Raji (cell line): ENCODE measurements around the gene FSCN2.

Experiments
- POLR2A ChIP-seq: IDR thresholded peaks from 2 replicates; pipeline ENCODE4 v1.6.1; 2011; ENCODE audit warnings: low read depth, low read length, control low read depth; ENCODE audit not compliant: insufficient read depth

Gene FSCN2

DNA sequence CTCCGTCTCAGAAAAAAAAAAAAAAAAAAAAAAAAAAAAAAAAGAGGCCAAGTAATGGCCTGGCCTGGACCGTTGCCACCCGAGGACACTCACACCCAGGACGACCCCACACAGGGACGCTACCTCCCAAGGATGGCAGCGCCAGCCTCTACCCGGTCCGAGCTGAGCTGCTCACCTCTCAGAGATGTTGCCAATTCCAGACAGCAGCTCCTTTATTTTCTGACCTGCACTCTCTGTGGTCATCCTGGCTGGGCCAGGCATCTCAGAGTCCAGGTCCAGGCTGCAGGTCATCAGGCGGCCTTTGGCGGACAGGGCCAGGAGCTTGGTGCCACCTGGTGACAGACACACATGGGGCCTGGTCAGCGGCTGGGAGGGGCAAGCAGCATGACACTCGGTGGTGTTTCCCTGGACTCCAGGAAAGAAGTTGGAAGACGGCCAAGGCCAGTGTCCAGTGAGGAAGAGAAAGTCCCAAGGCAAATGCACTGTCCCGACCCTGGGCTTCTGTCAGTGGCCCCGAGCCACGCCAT is 20.9 kb downstream of the FSCN2 start:
- no peak for TF ChIP-seq POLR2A

DNA sequence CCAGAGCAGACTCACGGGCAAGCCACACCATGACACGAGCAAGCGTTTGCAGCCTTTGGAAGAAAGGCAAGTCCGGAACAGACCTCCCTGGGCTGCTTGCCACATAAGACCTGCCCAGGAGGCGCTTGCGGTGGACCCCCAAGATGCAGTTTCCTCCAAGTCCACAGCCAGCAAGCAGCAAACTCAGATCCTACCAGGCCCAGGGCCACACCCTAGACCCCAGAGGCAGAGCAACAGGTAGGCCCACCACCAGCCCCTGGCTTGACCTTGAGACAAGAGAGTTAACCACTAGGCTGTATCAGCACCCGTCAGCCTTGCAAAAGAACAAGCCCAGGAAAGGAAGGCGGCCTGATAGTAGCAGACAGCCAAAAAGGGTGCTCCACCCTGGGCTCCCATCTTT is 21.6 kb downstream of the FSCN2 start:
- TF ChIP-seq POLR2A = no peak

DNA sequence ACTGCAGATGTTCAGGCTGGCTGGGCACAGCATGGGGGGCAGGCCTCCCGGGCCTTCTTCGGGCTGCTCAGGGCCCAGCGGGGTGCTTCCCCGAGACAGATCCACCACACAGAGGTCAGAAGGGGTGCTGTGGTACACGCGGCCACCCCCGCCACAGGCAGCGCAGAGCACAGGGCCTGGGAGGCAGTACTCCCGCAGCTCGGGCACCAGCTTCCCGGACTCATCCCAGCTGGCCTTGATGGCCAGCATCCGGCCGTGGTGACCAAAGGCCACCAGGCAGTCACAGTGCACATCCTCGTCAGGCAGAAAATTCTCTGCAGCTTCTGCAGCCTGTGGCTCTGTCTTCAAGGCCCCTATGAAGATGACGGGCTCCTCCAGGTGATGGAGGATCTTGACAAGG is 22.1 kb downstream of the FSCN2 start:
- no peak for TF ChIP-seq POLR2A

DNA sequence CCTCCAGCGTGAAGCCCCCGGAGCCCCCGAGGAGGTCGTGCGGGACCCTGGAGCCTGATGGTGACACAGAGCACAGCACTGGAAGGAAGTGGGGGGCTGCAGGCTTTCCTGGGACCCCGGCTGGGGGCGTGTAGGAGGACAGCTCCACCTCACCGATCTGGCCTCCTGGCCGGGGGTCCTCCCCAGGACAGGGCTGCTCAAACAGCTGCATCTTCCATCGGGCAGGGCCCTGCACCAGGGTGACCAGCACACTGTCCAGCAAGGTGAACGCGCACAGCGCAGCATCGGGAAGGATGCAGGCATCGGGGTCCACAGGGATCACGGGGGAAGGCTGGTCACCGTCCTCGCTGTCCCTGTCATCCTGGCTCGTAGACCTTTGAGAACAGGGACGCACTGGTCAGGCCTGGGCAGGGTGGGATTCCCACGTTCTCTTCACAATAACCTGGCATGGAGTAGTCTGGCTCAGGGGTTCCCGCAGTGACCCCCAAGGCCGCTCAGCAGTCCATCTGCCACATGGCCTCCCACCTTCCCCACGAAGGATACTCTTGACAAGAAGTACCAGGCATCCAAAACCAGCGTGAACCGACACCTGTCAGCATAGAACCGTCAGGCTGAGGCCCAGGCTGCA is 22.8 kb downstream of the FSCN2 start:
- no peak for TF ChIP-seq POLR2A

DNA sequence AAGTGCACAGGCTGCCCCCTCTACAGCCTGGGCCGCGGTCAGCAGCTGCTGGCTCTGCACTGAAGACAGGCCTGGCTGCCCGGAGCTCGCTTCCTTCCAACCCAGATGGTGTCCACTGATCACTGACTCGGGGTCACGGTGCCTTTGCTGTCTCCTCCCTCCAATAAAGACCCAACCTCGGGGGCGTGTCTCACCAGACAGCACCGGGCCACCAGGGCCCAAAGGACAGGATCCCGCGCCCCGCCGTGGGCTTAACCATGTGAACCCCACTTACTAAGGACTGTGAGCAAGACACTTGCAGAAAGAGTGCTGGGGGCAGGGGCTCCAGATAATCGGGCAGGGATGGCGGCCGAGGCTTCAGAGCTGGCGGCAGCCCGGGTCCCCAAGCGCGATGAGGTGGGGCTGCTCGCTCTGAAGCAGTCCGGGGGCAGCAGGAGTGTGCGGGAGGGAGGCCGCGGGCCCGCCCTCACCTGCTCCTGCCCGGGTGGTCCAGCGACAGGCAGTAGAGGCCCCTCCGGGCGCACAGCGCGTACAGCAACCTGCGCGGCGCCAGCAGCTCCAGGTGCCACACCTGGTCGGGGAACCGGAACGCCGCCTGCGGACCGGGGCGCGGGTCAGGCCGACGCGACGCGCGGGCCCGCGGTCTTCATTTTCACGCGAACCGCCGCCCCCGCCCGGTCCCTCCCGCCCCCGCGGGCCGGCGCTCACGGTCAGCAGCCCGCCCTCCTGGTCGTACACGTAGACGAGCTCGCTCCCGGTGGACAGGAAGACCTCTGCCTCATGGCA is 23.5 kb downstream of the FSCN2 start:
- TF ChIP-seq POLR2A = no peak

DNA sequence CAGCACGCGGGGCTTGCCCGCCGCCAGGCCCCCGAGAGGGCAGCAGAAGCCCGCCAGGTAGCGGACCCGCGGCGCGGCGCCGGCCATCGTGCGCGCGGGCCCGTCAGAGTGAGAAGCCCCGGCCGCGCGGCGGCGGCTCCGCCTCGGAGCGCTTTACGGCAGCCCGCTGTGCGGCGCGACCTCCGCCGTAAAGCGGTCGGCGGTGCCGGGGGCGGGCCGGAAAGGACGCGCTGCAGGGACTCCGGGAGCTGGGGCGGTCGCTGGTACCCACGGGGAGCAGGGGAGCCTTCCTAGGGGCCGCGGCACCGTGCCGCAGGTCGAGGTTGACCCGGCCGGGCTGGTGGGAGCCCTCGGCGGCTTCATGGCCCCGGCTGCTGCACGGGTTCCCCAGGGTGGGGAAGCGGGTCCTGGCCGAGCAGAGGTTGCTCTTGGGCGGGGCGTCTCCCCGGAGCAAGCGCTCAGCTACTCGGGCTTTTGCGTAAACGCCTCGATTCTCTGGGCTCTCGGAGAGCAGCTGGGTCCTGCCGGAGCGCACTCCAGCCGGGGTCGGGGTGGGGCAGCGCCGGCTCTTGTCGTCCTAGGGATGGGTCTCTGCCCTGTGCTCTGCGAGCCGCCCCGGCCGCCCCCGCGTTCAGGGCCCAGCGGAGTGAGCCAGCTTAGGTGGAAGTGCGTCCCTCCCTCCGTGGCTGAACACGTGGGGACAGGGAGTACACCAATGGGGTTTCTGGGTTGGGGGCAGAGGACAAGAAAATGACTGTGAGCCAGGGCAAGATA is 24.3 kb downstream of the FSCN2 start, which contains the start of gene FAAP100:
Gene FAAP100, minus strand, starts transcription at position 110 of the 774 bp plus-strand sequence. Its CDS starts 23 bp downstream, at position 87.
- TF ChIP-seq POLR2A = peak; percentile 80

DNA sequence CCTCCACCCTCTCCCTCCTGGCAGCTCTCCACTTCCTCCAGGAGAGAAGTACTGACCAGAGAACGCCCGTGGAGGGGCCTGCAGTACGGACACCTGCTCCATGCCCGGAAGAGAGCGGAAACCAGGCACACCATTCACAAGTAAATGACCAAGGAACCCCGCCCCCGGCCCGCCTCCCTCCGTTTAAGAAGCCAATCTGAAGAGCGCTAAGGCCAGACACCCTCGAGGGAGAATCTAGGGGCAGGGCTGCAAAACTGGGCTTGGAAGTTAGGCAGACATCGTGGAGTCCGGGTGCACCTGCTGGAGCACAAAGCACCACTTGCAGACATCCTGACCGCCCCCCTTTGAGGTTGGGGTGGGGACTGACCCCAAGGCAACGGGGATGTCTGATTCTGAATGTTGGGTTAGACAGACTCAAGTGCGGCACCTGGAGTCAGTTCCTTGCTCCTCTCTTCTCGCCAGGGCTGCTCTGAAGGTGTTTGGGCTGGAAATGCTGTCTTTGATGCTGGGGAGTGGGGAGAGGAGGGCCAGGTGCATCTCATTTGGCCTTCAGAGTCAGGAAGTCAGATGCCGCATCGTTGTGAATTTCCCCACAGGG is 24.9 kb downstream of the FSCN2 start:
- peak; percentile 86 for TF ChIP-seq POLR2A

DNA sequence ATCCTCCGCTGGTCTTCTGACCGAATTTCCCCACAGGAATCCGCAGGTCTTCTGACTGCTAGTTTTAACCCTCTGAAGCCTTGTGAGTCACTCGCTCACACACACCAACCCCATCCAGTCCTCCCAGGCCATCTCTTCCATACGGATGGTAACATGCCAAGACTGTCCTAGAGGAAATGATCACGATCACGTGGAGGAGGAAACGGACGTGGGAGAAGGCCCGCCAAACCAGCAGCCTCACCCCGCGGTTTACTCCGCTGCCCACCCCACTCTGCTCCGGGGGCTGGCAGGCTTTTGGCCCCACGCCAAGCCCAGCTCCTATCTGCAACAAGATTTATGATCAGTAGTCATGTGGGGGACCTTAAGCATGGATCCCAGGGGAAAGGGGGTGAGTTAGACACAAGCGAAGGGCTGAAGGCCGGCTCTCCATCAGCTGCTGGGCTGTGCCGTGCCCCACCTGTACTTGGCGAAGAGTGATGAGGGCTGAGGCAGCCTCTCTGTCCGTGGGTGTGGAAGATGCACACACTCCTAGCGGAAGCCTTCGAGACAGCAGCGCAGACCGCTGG is 25.5 kb downstream of the FSCN2 start:
- no peak for TF ChIP-seq POLR2A

DNA sequence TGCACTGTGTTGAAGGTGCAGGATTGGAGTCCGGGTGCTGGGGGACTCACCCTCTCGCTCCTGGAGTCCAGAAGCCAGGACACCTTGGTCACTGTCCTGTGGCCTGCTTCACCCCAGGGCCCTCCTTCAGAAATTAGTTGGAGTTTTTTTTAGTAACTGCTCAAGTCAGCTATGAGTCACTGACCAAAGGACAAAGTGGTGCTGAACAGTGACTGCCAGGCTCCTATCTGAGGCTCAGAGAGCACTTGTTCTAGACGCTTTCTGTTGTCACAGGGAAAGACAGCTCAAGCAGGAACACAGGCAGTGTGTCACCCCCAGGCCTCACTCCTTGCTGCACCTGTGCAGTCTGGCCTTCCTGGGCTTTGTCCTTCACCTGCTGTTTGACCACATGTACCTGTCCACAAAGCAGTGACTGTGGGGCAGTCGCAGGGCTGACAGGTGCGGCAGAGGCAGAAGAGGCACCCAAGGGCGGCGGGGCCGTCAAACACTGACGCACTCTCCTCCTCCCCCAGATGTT is 28.1 kb downstream of the FSCN2 start:
- no peak; the same call in 1 of the 2 replicates for TF ChIP-seq POLR2A

DNA sequence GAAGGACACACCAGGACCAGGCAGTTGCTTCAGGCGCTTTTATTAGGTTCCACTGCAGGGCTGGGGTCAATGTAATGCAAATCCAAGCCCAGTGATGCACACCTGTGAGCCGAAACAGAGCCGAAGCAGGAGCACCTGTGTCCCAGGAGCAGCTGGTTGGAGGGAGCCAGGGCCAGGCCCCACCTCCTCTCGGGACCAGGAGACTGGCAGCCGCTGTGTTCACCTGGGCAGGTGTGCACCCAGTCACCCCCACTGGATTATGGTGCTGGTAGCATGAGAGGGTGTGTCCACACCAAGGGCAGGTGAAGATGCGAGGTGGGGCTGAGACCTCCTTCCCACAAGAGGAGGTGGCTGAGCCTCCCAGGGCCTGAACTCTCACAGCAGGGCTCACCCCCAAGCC is 28.7 kb downstream of the FSCN2 start:
- no peak for TF ChIP-seq POLR2A

DNA sequence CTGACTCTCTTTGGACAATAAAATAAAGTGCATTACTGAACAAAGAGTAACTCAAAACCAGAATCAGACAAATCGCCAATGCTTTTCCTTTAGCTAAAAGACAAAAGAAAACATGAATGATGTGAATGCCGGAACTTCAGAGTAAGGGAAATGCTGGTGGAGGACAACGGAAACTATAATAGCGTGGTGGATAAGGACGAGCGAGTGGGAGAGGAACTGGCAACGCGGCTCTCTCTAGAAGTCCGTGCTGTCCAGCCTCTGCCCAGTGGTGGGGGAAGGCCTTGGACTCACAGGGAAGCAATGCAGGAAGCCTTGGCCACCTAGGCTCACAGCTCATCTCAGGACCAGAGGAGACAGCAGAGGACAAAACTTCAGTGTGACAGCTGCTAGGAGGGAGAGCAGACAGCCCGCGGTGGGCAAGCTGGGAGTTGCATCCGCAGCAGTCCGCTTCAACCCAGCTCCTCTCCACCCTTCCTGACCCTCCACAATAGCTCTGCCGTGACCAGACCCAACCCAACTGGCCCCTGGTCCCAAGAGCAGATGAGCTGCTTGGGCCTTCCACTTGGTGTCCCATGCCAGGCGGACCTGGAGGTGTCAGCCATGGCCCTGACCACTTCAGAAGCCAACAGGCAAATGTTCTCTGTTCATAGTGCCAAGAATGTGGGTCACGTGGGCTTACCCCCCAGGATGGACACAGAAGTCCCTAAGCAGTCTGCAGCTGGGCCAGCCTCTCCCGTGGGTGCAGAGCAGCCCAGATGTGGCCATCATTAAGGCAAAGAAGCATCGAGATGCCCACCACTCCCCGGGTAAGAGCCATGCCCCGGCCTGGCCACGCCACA is 29.3 kb downstream of the FSCN2 start:
- 0 out of 2 replicates have a peak, but pooled peaks have one; percentile 11 for TF ChIP-seq POLR2A

DNA sequence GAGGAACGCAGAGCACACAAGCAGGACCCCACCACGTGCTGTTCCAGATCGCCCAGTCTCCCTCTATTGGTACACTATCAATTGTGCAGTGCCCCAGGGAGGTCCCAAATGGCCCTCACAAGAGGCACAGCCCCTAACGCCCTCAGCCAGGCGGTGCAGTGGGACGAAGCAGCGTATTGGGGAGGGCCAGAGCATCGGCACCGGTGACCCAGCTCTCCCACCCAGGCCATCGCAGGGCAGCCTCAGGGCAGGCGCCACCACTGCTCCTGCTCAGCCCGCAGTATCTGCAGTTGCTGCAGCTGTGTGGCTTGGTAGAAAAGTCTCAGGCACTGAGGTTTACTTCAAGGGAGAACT is 29.9 kb downstream of the FSCN2 start:
- TF ChIP-seq POLR2A = 0 out of 2 replicates have a peak, but pooled peaks have one; percentile 7

DNA sequence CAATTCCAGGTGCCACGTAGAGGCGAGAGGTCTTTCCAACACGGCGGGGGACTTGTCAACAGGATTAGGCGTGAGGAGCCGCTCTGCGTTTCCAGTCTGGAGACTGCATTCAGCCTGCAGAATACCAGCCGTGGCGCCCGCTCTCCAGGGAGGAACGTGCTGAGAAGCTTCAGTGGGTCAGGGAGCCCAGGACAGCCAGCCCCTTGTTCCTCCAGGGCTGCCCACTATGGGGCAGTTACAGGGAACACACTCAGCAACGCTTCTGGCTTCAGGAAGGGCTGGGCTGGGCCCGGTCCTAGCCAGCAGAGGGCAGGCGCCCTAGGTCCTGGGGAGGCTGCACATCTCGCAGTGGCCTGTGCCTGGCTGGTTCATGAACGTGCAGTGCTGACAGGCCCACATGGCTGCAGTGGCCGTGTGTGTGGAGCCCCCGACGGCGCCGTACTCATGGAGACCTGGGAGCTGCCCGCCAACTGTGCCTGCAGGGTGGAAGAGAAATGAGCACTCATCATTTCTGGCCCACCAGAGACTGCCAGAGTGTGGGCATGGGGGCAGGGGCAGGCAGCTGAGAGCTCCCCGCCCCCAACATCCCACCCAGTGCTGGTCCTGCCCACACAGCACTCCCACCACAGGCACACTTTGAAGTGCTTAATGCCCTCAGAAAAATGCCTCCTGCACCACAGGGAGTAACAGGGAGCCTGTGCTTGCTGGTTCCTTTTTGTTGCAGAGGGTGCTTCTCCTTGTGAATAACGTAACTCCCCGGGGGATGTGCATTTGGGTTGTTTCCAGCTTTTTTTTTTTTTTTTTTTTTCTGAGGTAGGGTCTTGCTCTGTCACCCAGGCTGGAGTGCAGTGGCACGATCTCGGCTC is 31.0 kb downstream of the FSCN2 start:
- TF ChIP-seq POLR2A = no peak

DNA sequence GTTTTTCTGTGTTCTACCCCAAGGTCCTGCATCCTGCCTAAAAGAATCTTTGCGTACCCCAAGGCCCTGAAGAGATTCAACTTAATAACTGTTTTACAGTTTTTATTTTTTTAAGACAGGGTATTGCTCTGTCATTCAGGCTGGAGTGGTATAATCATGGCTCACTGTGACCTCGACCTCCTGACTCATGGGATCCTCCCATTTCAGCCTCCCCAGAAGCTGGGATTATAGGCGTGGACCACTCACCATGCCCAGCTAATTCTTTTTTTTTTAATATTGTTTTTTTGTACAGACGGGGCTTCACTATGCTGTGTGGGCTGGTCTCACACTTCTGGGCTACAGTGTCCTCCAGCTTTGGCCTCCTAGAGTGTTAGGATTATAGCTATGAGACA is 33.3 kb downstream of the FSCN2 start:
- no peak for TF ChIP-seq POLR2A
